K562 (cell line): ENCODE data around the gene TUBA4B. TPM values are rescaled to one million over a fixed set of nuclear protein-coding genes. Genes with fewer than 3 reads are reported as not detected.
A peak's percentile ranks its signal among the peaks of the same experiment; 100 is the strongest.

Source experiments
- CCNT2 ChIP-seq: IDR thresholded peaks from 2 replicates; pipeline ENCODE4 v1.6.1; 2011; ENCODE audit warnings: borderline replicate concordance, low read depth, mild to moderate bottlenecking, moderate library complexity, mixed read lengths, low read length; ENCODE audit not compliant: insufficient read length; ENCODE audit errors: extremely low read depth
- GTF2A2 ChIP-seq: IDR thresholded peaks from 2 replicates; pipeline ENCODE4 v1.6.1; 2016; ENCODE audit warnings: mild to moderate bottlenecking, missing genetic modification characterization, missing compliant biosample characterization
- IRF2 ChIP-seq: sonication (generic); formaldehyde crosslinking; IDR thresholded peaks from 2 replicates; pipeline ENCODE4 v1.8.1; 2022; ENCODE audit warnings: mild to moderate bottlenecking, missing genetic modification reagents
- MIER1 ChIP-seq: fragments of 450-650 bp; IDR thresholded peaks from 2 replicates; pipeline ENCODE4 v1.6.1; 2016; ENCODE audit warnings: antibody characterized with exemption, mild to moderate bottlenecking, low read depth
- MTA2 ChIP-seq: fragments of 450-650 bp; IDR thresholded peaks from 2 replicates; pipeline ENCODE4 v1.6.1; 2016; ENCODE audit warnings: low read depth
- NEUROD1 ChIP-seq: fragments of 150-350 bp; IDR thresholded peaks from 2 replicates; pipeline ENCODE4 v1.6.1; 2014; ENCODE audit warnings: borderline replicate concordance, low read length, low read depth; ENCODE audit not compliant: partially characterized antibody
- RAD51 ChIP-seq: fragments of 450-650 bp; IDR thresholded peaks from 2 replicates; pipeline ENCODE4 v1.7.1; 2016; ENCODE audit warnings: low read depth, mild to moderate bottlenecking, borderline replicate concordance
- RHOXF2B ChIP-seq: fragments of 250-450 bp; sonication (Bioruptor Pico); conservative IDR thresholded peaks from 2 replicates; pipeline ENCODE4 v1.5.1; 2021
- SMARCA4 ChIP-seq: fragments of 450-650 bp; IDR thresholded peaks from 2 replicates; pipeline ENCODE4 v1.6.1; 2016
- SMARCB1 ChIP-seq: IDR thresholded peaks from 2 replicates; pipeline ENCODE4 v1.6.1; 2011; ENCODE audit warnings: improper control_type of control experiment, low read depth; ENCODE audit not compliant: insufficient read length
- TEAD4 ChIP-seq, 2 experiments: sonication (generic) in 1 of 2; formaldehyde crosslinking in 1 of 2; IDR thresholded peaks; 2 replicates each; pipeline versions ENCODE4 v1.6.1 to v1.8.0; 2012 to 2022; ENCODE audit warnings: borderline replicate concordance in 1 of 2, inconsistent platforms in 1 of 2, low read length in 1 of 2, mild to moderate bottlenecking in 1 of 2, missing genetic modification reagents in 1 of 2
- TFAM ChIP-seq: fragments of 250-450 bp; sonication (Bioruptor Pico); conservative IDR thresholded peaks from 2 replicates; pipeline ENCODE4 v1.5.0; 2021; ENCODE audit warnings: mild to moderate bottlenecking, moderate library complexity
- ZFP1 ChIP-seq: fragments of 450-650 bp; formaldehyde crosslinking; IDR thresholded peaks from 2 replicates; pipeline ENCODE4 v1.4.0; 2020; ENCODE audit warnings: mild to moderate bottlenecking, mixed read lengths
- ZNF23 ChIP-seq: fragments of 250-450 bp; sonication (Bioruptor Pico); IDR thresholded peaks from 2 replicates; pipeline ENCODE4 v1.4.0; 2020; ENCODE audit warnings: mild to moderate bottlenecking
- polyA plus RNA-seq, 8 experiments: library from polyadenylated mRNA; depleted of rRNA in 4 of 8; stranded (reverse) in 5 of 8; unstranded in 3 of 8; fragments of >200 nt; fragmentation: Nextera tagmentation in 2 of 8; fragmentation: Illumina TruSeq in 1 of 8; extraction: Ambion mirVana in 2 of 8; extraction: Trizol in 1 of 8; gene quantifications; 2 replicates each; pipeline versions ENCODE4 v1.2.1 to v1.2.3, GENCODE V29; 2011 to 2014; ENCODE audit warnings: inconsistent platforms in 1 of 8, missing spikeins in 1 of 8
- total RNA-seq, 7 experiments: library from RNA; depleted of rRNA in 6 of 7; stranded (reverse); fragments of >200 nt in 6 of 7; fragmentation: Illumina TruSeq in 2 of 7; extraction: Trizol in 2 of 7; gene quantifications; 2 replicates each; pipeline versions ENCODE4 v1.2.1 to v1.2.3, GENCODE V29; 2011 to 2021; ENCODE audit warnings: low replicate concordance in 1 of 7
- TF ChIP-seq, protein P1 (sequence below), 2 experiments: fragments of 450-650 bp; conservative IDR thresholded peaks; 2 replicates each; pipeline ENCODE4 v1.6.1; 2017; ENCODE audit warnings: mild to moderate bottlenecking in 2 of 2, moderate library complexity in 2 of 2
- TF ChIP-seq, protein P2 (sequence below): fragments of 450-650 bp; formaldehyde crosslinking; IDR thresholded peaks from 2 replicates; pipeline ENCODE4 v1.4.0; 2020; ENCODE audit warnings: mild to moderate bottlenecking, mixed read lengths
- TF ChIP-seq, protein P3 (sequence below): sonication (generic); formaldehyde crosslinking; IDR thresholded peaks from 2 replicates; pipeline ENCODE4 v1.8.0; 2022; ENCODE audit warnings: missing genetic modification reagents, mild to moderate bottlenecking, borderline replicate concordance
- TF ChIP-seq, protein P4 (sequence below): fragments of 450-650 bp; IDR thresholded peaks from 2 replicates; pipeline ENCODE4 v1.7.0; 2016; ENCODE audit warnings: borderline replicate concordance

Gene TUBA4B
- total and polyA plus RNA-seq, 9 of the 15 experiments (the other 6 are each of a cell fraction or from before 2014, with no cell fraction given): 0.04 TPM; not detected in 8

DNA sequence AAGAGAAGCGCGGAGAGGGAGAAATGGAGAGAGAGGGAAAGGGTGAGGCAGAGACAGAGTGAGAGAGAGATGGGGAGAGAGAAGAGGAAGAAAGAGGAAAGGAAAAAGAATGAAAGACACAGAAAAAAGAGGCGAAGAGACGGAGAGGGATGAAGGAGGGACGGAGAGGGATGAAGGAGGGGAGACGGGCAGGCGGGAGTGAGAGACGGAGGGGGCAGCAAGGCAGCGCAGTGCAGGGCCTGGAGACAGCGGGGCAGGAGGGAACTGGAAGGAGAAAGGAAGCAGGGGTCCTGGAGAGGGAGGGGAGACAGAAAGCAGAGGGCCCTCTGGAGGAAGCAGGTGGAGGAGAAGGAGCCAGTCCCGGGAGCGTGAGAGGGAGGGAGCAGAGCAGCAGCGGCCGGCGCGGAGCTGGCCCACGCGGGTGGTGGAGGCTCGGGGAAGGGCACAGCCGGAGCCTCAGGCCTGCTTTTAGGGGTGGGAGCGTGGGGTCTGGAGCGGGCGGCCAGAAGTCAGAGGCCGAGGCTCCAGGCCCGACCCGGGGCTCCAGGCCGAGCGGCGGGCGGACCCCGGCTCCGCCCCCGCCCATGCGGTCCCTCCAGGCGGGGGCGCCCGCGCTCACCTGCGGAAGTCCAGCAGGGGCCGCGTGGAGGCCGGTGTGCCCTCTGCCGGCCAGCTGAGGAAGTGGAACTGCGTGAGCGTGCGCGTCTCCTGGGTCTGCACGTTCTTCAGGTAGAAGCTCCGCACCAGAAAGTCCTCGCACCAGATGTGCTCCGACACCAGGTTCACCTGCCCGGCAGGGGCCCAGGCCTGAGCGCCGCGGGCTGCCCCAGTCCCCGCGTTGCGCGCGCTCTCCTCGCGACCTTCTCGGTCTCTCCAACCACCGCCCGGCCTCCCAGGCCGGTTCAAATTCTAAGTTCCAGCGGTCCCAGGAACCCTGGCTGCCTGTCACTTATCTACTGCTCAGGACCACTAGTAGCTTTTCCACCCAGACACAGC, 41.6 kb downstream of the TUBA4B start (continued):
- TF ChIP-seq, protein P1, sequence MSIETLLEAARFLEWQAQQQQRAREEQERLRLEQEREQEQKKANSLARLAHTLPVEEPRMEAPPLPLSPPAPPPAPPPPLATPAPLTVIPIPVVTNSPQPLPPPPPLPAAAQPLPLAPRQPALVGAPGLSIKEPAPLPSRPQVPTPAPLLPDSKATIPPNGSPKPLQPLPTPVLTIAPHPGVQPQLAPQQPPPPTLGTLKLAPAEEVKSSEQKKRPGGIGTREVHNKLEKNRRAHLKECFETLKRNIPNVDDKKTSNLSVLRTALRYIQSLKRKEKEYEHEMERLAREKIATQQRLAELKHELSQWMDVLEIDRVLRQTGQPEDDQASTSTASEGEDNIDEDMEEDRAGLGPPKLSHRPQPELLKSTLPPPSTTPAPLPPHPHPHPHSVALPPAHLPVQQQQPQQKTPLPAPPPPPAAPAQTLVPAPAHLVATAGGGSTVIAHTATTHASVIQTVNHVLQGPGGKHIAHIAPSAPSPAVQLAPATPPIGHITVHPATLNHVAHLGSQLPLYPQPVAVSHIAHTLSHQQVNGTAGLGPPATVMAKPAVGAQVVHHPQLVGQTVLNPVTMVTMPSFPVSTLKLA (conservative IDR thresholded peaks at IDR 0.05): peak; percentile 72 to 84
- TF ChIP-seq MTA2: peak; percentile 45
- no peak for TF ChIP-seq SMARCB1
- TF ChIP-seq RAD51: no peak
- no peak for TF ChIP-seq RHOXF2B (CRISPR knock-in tag)
- peak; percentile 89 for TF ChIP-seq CCNT2
- TF ChIP-seq MIER1: no peak
- TF ChIP-seq TEAD4 (IDR thresholded peaks at IDR 0.05; ENCODE audit: low read length): no peak
- no peak for TF ChIP-seq TEAD4 (CRISPR knock-in tag; IDR thresholded peaks at IDR 0.05; ENCODE audit: borderline replicate concordance)
- no peak for TF ChIP-seq ZNF23 (CRISPR knock-in tag)
- TF ChIP-seq, protein P2, sequence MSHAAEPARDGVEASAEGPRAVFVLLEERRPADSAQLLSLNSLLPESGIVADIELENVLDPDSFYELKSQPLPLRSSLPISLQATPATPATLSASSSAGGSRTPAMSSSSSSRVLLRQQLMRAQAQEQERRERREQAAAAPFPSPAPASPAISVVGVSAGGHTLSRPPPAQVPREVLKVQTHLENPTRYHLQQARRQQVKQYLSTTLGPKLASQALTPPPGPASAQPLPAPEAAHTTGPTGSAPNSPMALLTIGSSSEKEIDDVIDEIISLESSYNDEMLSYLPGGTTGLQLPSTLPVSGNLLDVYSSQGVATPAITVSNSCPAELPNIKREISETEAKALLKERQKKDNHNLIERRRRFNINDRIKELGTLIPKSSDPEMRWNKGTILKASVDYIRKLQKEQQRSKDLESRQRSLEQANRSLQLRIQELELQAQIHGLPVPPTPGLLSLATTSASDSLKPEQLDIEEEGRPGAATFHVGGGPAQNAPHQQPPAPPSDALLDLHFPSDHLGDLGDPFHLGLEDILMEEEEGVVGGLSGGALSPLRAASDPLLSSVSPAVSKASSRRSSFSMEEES: no peak
- TF ChIP-seq, protein P3, sequence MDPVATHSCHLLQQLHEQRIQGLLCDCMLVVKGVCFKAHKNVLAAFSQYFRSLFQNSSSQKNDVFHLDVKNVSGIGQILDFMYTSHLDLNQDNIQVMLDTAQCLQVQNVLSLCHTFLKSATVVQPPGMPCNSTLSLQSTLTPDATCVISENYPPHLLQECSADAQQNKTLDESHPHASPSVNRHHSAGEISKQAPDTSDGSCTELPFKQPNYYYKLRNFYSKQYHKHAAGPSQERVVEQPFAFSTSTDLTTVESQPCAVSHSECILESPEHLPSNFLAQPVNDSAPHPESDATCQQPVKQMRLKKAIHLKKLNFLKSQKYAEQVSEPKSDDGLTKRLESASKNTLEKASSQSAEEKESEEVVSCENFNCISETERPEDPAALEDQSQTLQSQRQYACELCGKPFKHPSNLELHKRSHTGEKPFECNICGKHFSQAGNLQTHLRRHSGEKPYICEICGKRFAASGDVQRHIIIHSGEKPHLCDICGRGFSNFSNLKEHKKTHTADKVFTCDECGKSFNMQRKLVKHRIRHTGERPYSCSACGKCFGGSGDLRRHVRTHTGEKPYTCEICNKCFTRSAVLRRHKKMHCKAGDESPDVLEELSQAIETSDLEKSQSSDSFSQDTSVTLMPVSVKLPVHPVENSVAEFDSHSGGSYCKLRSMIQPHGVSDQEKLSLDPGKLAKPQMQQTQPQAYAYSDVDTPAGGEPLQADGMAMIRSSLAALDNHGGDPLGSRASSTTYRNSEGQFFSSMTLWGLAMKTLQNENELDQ (CRISPR knock-in tag): no peak
- no peak for TF ChIP-seq IRF2 (CRISPR knock-in tag)
- TF ChIP-seq, protein P4, sequence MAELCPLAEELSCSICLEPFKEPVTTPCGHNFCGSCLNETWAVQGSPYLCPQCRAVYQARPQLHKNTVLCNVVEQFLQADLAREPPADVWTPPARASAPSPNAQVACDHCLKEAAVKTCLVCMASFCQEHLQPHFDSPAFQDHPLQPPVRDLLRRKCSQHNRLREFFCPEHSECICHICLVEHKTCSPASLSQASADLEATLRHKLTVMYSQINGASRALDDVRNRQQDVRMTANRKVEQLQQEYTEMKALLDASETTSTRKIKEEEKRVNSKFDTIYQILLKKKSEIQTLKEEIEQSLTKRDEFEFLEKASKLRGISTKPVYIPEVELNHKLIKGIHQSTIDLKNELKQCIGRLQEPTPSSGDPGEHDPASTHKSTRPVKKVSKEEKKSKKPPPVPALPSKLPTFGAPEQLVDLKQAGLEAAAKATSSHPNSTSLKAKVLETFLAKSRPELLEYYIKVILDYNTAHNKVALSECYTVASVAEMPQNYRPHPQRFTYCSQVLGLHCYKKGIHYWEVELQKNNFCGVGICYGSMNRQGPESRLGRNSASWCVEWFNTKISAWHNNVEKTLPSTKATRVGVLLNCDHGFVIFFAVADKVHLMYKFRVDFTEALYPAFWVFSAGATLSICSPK: no peak
- no peak for TF ChIP-seq TFAM (CRISPR knock-in tag)
- no peak for TF ChIP-seq ZFP1 (CRISPR knock-in tag)
- TF ChIP-seq SMARCA4: 0 out of 2 replicates have a peak, but pooled peaks have one; percentile 21
- no peak for TF ChIP-seq GTF2A2 (tag)
- peak; percentile 34 for TF ChIP-seq NEUROD1
